Hematopoietic multipotent progenitor cell treated with erythropoietin and hydrocortisone succinate and interleukin-3 and kit ligand, for 4 days (in vitro differentiated cells): ENCODE data around the gene CBY3.
"Not testable (repeated sequence)": the region's sequence is repeated elsewhere in the genome, so short reads cannot be mapped to it uniquely, and the experiment has no call there.

Experiments used
- DNase-seq: peaks from one replicate; pipeline ENCODE4 v3.0.0-alpha.2; 2015

Gene CBY3

DNA sequence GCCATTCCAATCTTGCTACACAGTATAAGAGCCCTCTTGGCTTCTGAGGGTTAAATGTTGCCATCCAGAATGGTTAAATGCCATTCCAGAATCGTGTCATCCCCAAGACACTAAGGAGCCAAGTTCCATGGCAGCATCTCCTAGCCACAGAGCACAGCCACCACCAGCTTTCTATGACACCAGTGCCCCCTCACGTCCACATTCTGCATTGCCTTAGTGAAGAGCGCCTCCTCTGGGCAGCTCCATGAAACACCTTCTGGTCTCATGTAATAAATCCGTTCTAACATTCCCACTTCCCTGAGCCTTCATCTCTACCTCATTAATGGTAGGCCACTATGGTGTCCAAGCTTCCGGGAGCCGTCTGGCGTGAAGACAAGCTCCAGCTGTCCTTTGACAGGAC, 12.4 kb downstream of the CBY3 start:
- peak; percentile 84 for DNase-seq

DNA sequence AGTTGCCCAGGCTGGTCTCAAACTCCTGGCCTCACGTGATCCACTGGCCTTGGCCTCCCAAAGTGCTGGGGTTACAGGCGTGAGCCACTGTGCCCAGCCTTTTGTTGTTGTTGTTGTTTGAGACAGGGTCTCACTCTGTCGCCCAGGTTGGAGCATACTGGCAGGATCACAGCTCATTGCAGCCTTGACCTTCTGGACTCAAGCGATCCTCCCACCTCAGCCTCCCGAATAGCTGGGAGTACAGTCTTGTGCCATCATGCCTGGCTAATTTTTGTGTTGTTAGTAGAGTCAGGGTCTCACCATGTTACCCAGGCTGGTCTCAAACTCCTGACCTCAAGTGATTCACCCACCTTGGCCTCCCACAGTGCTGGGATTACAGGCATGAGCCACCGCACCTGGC, 19.2 kb downstream of the CBY3 start:
- not testable (repeated sequence) for DNase-seq

DNA sequence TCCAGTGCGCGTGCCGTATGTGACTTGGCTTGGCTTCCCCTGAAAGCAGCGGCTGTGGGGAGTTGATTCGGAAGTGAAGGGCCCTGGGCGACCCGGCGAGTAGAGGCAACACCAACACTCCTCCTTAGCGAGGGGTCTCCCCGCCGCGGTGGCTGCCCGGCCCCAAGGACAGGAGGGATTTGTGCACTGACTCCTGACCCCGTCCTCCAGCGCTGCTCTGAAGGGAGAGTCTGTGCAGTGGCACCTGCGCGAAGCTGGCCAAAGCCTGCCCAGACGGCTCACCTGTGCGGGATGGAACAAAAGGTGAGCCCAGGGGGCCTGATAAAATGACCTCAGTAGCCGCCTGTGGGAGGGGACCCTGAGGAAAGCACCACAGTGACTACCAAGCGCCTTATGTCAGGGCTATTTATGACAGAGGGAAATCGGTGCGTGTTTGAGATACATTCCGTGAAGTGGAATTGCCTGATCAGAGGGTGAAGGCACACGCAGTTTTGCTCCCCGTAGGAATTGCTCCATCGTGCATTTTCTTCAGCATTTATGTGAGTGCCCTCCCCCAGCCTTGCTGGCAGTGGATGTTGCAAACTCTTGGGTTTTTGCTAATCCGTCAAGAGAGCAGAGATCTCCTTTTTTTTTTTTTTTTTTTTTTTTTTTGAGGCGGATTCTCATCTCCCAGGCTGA, 22.5 kb downstream of the CBY3 start:
- DNase-seq, result peak; percentile 62

DNA sequence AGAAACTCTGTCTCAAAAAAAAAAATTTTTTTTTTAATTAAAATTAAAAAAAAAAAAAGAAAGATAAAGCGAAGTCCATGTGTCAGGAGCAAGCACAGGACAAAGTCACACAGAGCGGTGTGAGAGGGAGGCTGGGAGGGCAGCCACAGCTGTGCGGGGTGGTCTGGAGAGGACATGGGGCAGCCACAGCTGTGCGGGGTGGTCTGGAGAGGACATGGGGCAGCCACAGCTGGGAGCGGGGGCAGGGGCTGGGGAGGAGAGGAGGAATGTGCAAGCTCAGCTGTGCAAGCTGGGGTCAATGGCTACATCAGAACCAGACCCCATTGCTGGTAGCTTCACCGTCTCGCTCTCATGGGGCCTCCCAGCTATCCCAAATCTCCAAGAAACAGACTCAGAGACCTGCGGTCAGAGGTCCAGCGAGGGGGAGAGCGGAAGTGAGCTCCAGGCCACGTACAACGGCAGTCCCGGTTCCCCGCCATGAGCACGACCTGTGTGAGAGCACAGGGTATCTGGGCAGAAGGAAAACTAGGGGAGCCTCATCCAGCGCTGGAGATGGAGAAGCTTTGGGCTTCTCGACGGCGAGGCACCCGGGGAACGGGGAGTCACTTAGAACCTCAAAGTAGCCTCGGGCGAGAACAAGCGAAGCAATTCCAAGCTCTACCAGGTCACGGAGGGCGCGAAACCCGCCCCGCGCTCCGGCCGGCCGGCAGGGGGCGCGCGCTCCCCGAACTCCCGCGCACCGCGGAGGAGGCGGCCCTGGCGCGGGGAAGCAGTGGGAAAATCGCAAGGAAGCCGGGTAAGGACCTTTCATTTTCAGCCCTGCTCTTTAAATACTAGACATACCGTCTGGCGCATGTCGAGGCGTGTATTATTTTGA, 23.3 kb downstream of the CBY3 start:
- not testable (repeated sequence) for DNase-seq

DNA sequence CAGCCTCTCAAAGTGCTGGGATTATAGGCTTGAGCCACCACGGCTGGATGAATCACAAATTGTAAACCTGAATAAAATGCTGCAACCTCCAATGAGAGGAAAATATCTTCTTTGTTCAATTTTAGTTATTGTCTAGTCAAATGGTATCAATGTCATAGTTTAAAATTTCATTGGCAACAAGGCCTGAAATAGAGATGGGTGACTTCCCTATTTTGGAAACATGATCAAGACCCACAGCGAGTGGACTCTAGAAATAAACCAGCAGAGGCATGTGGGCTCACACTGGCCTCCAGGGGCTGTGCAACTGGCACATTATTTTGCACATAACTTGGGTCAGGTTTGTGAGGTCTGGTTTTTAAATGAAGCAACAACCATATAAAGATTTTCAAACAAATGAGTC, 27.7 kb downstream of the CBY3 start:
- DNase-seq, result peak; percentile 37

DNA sequence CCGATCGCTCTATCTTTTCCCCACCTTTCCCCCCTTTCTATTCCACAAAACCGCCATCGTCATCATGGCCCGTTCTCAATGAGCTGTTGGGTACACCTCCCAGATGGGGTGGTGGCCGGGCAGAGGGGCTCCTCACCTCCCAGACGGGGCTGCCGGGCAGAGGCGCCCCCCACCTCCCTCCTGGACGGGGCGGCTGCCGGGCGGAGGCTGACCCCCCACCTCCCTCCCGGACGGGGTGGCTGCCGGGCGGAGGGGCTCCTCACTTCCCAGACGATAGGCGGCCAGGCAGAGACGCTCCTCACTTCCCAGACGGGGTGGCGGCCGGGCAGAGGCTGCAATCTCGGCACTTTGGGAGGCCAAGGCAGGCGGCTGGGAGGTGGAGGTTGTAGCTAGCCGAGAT, 30.6 kb downstream of the CBY3 start:
- not testable (repeated sequence) for DNase-seq

DNA sequence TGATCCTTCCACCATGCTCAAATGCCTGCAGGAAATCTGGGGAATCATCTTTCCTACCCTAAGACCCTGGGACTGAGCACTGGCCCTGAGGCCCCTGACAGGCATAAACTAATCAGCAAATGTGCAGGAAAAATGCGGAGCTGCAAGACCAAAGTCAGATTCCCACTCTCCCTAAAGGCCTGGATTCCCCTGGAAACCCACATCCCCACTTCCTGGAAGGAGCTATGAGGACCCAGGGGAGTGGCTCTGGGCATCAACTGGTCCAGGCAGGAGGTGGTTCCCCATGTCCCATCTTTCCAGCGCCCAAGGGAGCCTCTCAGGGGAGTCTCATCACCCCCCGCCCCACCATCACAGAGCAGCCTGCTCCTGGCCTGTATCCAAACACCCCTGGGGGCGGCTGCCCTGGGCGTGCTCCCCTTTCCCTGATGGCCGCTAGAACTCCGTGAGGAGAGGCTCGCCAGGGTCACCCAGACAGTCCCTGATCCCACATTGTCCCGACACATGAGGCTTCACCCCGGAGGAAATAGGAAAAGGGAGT, 31.6 kb downstream of the CBY3 start:
- DNase-seq, result not testable (repeated sequence)

DNA sequence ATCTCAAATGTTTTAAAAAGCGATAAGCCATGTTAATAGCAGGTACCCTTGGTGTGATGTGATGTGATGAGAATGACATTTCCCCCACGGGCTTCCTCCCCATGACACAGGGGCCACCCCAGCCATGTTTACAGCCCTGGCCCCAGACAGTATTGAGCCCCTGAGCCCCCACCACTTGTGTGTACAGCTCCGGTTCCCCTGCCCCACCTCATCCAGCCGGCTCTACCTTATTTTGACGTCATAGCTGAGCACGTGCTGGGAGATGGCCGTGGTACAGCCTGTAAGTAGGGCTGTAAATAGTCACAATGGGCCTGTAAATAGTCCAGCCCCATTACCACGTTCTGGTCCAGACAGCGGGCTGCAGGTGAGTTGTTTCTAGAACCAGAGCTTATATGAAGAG, 32.4 kb downstream of the CBY3 start:
- no peak for DNase-seq

DNA sequence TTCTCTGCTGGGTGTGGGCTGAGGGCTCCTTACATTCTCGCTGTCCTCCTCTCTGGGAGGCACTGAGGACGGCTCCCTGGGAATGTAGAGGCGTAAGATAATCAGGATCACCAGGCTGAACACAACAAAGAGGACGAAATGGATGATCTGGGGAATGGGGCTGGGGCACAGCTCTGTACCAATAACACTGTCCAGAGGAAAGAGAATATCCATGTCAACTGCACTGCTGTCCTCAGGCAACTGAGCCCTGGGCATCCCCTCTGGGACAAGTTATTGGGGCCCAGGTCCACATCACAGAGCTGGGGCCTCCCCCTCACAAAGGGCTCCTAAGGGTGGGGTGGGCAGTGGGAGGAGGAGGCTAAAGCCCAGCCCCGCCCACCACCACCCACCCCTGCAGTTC, 36.1 kb downstream of the CBY3 start:
- DNase-seq, result not testable (repeated sequence)

DNA sequence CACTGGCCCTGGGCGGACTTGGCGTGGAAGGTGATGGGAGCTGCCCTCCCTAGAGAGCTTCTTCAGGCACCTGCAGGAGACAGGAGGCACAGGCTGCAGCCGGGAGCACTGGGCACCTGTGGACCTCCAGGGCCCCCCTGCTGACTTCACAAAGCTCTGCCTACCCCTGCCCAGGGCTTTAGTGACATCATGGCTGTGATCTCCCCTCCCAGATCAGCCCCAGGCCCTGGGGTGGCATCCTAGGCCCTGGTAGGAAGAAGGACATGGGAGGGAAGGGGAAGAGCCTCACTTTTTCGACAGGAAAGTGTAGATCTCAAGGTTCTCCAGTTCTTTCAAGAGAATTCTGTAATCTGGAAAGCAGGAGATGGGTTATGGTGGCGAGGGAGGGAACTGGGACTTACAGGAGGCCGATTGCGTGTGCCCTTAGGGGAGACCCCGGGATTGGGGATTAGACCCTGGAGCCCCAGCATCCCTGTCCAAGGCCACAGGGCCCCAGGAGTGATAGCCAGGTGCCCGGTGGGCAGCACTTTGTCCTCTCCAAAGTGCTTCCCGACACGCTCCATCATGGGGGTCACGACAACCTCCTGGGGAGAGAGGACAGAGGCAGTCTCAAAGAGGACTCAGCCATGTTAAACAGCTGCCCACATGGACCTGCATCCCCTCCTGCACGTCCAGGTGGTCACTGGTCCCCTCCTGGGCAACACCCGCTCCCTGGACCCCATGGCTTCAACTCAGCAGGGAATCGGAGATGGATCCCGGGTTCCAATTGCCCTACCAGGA, 37.5 kb downstream of the CBY3 start:
- not testable (repeated sequence) for DNase-seq

DNA sequence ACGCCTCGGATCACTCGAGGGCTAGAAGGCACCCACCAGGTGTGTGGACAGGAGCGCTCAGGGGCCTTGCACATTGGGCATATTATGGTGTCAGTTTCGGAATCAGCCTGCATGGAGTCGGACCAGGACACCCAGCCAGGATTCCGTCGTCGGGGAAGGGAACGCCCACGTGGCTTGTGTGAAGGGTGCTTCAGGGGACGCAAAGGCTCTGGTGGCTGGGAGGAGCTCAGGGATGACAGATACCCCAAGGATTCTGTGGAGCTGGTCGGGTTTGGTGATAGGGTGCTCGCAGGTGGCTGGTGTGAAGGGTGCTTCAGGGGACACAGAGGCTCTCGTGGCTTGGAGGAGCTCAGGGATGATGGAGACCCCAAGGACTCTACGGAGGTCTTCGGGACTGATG, 38.2 kb downstream of the CBY3 start:
- not testable (repeated sequence) for DNase-seq

DNA sequence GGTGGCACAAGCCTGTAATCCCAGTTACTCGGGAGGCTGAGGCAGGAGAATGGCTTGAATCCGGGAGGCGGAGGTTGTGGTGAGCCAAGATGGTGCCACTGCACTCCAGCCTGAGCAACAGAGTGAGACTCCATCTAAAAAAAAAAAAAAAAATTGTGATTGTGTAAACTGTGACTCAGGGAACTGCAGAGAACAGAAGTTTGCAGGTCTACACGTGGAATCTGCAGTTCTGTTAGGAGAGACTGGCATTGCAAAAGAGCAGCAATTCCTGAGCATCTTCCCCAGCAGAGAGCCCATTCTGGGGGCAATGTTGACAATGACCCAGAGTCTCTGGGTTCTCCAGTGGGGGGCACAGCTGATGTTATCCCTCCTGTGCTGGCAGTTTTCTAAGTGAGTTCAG, 39.1 kb downstream of the CBY3 start:
- not testable (repeated sequence) for DNase-seq

DNA sequence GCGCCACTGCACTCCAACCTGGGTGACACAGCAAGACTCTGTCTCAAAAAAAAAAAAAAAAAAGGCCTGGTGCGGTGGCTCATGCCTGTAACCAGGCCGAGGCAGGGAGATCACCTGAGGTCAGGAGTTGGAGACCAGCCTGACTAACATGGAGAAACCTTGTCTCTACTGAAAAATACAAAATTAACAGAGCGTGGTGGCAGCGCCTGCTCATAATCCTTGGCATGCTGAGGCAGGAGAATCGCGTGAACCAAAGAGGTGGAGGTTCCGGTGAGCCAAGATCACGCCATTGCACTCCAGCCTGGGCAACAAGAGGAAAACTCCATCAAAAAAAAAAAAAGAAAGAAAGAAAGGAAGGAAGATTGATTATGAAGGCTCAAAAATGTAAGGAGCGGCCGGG, 41.5 kb downstream of the CBY3 start:
- DNase-seq, result not testable (repeated sequence)

DNA sequence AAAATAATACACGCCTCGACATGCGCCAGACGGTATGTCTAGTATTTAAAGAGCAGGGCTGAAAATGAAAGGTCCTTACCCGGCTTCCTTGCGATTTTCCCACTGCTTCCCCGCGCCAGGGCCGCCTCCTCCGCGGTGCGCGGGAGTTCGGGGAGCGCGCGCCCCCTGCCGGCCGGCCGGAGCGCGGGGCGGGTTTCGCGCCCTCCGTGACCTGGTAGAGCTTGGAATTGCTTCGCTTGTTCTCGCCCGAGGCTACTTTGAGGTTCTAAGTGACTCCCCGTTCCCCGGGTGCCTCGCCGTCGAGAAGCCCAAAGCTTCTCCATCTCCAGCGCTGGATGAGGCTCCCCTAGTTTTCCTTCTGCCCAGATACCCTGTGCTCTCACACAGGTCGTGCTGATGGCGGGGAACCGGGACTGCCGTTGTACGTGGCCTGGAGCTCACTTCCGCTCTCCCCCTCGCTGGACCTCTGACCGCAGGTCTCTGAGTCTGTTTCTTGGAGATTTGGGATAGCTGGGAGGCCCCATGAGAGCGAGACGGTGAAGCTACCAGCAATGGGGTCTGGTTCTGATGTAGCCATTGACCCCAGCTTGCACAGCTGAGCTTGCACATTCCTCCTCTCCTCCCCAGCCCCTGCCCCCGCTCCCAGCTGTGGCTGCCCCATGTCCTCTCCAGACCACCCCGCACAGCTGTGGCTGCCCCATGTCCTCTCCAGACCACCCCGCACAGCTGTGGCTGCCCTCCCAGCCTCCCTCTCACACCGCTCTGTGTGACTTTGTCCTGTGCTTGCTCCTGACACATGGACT, 46.3 kb downstream of the CBY3 start:
- not testable (repeated sequence) for DNase-seq

DNA sequence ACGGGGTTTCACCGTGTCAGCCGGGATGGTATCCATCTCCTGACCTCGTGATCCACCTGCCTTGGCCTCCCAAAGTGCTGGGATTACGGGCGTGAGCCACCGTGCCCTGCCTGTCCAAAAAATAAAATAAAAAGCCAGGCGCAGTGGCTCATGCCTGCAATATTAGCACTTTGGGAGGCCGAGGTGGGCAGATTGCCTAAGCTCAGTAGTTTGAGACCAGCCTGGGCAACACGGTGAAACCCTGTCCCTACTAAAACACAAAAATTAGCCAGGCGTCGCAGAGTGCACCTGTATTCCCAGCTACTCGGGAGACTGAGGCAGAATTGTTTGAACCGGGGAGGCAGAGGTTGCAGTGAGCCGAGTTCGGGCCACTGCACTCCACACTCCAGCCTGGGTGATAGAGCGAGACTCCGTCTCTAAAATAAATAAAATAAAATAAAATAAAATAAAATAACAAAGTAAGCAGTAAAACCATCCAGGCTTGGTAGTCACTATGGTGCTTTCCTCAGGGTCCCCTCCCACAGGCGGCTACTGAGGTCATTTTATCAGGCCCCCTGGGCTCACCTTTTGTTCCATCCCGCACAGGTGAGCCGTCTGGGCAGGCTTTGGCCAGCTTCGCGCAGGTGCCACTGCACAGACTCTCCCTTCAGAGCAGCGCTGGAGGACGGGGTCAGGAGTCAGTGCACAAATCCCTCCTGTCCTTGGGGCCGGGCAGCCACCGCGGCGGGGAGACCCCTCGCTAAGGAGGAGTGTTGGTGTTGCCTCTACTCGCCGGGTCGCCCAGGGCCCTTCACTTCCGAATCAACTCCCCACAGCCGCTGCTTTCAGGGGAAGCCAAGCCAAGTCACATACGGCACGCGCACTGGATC, 47.1 kb downstream of the CBY3 start:
- not testable (repeated sequence) for DNase-seq
